Activated CD4-positive, alpha-beta T cell treated with anti-CD3 and anti-CD28 coated beads, Interleukin-2, amount 50 U/mL, for 16 hours (primary cell): Measurements from ENCODE around the gene MIPEP.

ENCODE experiments used
- DNase-seq: peaks from one replicate; pipeline ENCODE4 v3.0.0-alpha.2; 2020

The MIPEP gene

DNA sequence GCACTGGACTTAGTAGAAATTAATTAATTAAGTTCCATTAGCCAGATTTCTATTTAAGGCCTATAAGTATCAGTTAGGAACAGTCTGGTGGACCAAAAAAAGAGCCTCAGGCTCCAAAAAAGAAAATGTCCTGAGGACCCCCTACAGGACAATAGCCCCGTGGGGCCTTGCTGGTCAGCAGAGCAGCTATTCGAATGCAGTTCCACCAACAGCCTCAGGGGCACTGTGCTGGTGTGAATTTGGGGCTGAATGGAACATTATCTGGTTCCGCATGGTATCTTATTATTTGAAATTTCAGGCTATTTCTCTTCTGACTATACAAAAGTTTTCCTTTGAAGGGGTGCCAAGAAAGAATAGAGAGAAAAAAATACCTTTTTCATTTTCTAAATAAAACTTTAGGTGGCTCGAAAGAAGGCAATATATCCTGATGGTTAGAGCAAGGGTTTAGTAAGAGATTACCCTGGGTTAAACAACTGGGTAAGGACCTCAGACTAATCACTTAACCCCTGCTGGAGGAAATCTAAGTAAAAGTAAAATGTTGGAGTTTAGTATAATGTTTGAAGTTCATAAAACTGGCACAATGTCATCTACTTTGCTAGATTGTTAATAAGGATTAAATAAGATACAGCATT lies 147.2 kb downstream of the MIPEP start:
- DNase-seq = no peak

DNA sequence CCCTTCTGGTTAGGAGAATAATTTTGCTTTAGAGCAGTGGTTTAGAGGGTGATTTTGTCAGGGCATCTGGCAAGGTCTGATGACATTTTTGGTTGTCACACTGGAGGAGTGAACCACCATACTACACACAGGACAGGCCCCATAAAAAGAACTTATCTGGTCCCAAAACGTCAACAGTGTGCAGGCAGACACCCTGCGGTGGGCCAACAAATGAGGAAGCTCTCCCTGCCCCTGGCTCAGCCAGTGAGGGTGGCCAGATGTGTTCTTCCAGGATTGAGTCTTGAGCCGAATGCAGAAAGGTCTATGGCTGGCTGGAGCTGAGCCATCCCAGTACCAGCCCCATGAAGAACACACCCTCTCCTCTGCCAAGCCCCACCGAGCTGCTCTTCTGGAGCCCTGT lies 149.2 kb downstream of the MIPEP start:
- DNase-seq = no peak

- no peak for DNase-seq
These were observed 149.6 kb downstream of the MIPEP start for GRCh38 chr13:23739596-23739995.

DNA sequence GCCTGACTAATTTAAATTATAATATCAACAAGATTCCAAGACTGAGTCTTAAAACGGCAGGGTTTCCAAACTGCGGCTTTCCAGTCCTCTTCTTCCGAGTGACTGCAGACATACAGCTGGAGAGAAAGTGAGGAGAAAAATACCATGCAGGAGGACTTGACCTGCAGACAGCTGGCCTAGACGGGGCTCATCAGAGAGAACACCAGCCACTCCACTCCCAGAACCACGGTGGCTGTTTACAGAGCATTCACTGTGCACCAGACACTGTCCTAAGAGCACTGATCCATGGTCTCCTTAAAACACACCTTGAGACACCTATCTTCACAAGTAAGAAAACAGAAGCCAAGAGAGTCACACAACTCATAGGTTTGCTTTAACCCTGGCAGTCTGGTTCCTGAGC lies 152.7 kb downstream of the MIPEP start:
- DNase-seq = no peak

GRCh38 chr13:23735329-23735728 lies 153.9 kb downstream of the MIPEP start:
- no peak for DNase-seq

DNA sequence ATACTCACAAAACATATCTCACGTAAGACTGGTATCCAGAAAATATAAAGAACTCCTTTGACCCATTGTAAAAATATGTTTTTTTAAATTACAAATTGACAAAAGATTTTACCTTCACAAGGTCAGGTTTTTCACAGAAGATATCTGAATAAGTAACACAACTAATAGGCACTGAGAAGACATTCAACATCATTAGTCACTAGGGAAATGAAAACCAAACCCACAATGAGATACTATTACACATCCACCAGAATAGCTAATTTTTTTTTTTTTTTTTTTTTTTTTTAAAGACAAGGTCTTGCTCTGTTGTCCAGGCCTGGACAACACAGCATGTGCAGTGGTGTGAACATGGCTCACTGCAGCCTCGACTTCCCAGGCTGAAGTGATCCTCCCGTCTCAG lies 157.5 kb downstream of the MIPEP start:
- no peak for DNase-seq

- no peak for DNase-seq
These were observed 158.9 kb downstream of the MIPEP start for GRCh38 chr13:23730251-23730650.

GRCh38 chr13:23729531-23729930 lies 159.7 kb downstream of the MIPEP start:
- DNase-seq = no peak

- DNase-seq = no peak
These were observed 160.4 kb downstream of the MIPEP start for GRCh38 chr13:23728807-23729206.

GRCh38 chr13:23725922-23726321 lies 163.3 kb downstream of the MIPEP start:
- DNase-seq = no peak

DNA sequence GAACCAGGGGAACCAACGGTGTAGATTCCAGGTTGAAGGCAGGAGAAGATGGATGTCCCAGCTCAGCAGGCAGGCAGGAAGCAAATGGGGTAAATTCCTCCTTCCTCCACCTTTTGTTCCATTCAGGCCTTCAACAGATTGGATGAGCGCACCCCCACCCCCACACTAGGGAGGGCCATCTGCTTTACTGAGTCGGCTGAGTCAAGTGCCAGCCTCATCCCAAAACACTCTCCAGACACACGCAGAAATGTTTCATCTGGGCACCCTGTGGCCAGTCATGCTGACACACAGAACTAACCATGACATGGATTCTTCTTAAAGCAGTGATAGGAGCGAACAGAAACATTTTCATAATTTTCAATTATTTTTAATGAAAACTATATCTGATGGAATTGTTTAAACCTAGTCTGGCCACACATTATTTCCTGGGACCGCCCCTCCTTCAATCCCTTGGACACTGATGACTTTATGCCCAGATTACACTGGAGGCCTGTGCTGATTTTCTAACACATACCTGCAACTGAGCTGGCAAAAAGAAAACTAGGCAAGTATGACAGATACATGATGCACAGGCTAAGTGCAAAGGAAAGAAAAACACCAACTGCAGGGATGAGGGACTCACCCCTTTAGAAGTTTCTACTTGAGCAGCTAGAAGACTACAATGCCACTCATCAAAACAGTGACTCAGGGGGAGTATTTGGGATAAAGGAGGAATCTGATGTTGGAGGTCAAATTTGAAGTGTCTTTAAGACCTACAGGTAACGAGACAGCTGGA lies 164.8 kb downstream of the MIPEP start:
- no peak for DNase-seq

DNA sequence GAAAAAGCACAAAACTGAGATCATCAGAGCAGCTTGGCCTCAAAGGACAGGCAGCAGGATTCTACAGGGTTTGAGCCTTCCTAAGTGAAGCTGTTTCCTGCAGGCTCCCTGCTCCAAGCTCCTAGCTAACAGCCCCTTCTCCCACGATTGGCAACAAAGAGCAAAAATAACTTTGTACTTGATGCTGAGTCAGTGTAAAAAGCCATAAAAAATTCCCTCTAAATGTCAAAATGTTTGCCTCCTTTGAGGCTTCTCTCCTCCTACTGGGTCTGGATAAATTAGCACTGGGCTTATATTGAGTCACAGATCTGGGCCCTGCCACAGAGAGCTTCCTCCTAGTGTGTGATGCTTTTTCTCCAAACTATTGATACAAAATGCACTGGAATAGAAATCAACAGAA lies 165.7 kb downstream of the MIPEP start:
- no peak for DNase-seq

DNA sequence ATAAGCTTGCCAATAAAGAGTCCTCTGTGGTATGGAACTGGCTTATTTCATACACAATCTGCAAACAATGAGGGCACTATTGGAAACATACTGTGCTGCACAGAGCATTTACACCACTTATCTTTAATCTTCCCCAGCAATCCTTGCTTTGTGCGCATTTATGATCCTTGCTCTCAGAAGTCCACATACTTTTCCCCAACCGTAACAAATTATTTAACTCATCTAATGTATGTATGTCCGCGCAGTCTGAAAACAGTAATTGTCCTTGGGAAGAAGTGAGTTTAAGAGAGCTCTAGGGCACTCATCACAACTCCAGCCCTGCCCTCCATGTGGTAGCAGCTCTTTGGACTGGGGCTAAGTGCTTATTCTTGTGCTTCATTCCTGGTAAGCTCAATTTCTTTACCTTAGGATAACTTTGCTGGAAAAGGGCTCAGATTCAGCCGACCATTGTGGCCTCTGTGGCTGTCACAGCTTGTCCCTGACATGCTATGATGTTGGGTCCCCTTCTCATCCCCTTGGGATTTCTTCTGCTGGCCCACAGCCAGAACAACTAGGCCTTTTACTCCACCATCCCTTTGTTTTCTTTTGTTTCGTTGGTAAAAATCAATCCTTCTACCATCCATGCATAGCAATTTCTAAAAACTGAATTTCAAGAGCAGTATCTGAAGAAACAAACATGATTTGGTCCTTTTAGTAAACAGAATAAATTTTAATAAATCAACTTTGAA lies 166.3 kb downstream of the MIPEP start:
- no peak for DNase-seq

- DNase-seq = no peak
These were observed 170.2 kb downstream of the MIPEP start for GRCh38 chr13:23718996-23719395.

- DNase-seq = no peak
These were observed 172.8 kb downstream of the MIPEP start for GRCh38 chr13:23716401-23716800.

DNA sequence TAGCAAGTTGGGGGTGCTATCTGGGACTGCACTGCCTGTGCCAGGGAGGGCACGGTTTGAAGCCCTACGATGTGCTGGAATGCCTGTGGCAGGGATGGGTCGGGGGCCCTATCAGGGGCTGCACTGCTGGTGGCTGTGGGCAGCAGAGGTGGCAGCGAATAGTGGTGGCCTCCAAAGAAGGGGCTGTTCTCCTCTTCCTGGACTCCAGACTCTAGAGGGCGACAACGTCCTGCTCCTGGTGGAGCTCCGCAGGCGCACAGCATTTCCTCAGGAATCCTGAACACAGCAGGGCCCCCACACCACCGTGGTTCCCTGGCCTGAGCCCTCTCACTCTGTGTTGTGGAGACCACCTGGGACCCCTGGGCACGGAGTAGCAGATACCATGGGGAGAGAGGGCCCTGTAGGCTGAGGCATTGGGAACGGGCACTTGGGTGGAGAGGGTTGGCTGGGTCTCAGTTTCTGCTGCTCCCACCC lies 173.4 kb downstream of the MIPEP start:
- DNase-seq = peak; percentile 21

DNA sequence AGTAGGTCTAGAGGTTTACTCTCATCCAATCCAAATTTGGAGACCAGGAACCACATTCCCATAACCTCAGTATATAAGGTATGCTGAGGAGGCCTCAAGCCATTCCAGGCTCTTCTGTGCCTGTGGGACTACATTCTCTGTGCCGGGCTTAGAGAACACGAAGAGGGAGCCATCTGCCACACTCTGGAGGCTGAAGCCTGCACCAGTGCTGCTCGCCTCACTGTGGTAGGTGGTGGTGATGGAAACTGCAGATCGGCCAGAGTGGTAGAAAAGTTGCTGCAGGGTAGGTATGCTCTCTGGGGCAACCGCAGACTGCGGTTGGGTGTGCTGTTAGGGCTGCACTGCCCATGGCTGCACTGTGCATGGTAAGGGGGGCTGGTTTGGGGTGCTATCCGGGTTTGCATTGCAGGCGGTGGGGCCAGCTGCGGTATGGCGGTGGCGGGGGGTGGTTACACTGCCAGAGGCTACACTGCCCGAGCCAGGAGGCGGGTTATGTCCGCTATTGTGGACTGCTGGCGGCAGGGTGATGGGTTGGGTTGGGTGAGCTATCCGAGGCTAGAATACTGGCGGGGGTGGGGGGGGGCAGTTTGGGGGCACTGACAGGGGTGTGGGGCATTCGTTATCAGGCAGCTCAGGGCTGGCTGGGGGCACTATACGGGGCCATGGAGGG lies 174.0 kb downstream of the MIPEP start:
- DNase-seq = no peak

DNA sequence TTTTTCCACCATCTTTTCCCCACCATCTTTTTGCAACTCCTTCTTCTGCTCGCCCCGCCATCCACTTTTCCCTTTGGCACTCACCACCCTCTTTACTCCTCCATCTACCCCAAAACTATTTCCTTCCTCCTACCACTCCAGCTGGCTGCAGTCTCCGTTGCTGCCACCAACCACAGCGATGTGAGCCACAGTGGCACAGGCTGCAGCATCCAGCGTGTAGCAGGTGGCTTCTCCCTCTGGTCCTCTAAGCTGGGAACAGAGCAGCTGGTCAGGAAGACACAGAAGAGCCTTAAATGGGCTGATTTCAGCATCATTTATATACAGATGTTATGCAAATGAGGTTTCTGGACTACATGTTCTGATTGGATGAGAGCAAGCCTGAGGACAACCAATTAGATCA lies 174.5 kb downstream of the MIPEP start:
- no peak for DNase-seq

DNA sequence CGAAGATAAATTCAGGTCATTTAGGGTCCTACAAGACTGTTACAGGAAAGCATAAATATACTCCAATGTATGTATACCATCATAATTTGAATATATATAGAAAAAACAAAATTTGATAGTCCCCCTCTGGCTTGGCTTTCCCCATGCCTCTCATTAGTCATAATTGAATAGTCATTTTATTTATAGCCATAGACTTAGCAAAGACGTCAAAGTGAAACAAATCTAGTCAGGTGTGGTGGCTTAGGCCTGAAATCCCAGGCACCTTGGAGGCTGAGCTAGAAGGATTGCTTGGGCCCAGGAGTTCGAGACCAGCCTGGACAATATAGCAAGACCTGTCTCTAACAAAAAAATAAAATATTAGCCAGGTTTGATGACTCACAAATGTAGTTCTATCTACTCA lies 177.8 kb downstream of the MIPEP start:
- no peak for DNase-seq

- DNase-seq = no peak
These were observed 178.8 kb downstream of the MIPEP start for GRCh38 chr13:23710366-23710765.

DNA sequence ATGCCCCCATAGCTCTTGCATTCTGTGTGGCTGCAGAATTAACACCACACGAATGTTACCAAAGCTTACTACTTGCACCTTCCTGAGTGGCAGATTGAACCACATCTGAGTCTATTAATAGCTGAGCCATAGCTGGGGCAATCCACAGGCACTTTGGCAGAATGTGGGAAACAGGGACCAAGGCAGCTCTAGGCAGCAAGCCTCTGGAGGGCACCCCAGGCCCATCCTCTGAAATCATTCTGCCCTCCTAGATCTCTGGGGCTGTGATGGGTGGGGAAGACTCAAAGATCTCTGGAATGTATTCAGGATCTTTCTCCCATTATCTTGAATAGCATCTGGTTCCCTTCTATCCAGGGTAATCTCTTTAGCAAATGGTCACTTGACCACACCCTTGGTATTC lies 179.7 kb downstream of the MIPEP start:
- no peak for DNase-seq

DNA sequence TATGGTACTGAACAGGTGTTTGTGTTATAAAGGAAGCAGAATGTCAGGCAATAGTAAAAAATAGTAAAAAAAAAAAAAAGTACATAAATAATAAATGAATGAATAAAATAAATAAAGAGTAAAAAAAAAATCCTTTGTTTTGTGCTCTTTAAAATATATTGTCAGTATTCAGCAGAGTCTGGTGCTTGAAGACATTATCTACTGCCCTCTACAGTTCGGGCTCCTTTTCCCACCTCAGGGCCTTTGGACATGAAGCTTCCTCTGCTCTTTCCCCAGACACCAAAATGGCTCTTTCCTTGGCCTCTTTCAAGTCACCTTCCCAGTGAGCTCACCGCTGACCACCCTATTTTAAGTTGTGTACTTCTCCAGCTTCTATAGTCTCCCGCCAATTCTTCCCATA lies 181.5 kb downstream of the MIPEP start:
- DNase-seq = peak; percentile 8

GRCh38 chr13:23705583-23705982 lies 183.6 kb downstream of the MIPEP start:
- DNase-seq = no peak
